Endometrial microvascular endothelial cells (primary cell): ENCODE data around the gene BBOF1. TPM values are rescaled to one million over a fixed set of nuclear protein-coding genes. Genes with fewer than 3 reads are reported as not detected.

Source experiments
- in situ Hi-C: cut with HindIII; loops from 2 replicates; pipeline ENCODE4 v1.10.0; 2017; ENCODE audit warnings: low sequenced_read_pairs, low pct_unique_long_range_greater_than_20kb; ENCODE audit errors: inconsistent ontology term
- total RNA-seq: library from RNA; depleted of rRNA; stranded (reverse); fragments of >200 nt; gene quantifications from one replicate; pipeline ENCODE4 v1.2.3, GENCODE V29; 2015; ENCODE audit errors: inconsistent ontology term

Gene BBOF1
- total RNA-seq, 1 donor from 2014 or later: 0.19 TPM

DNA sequence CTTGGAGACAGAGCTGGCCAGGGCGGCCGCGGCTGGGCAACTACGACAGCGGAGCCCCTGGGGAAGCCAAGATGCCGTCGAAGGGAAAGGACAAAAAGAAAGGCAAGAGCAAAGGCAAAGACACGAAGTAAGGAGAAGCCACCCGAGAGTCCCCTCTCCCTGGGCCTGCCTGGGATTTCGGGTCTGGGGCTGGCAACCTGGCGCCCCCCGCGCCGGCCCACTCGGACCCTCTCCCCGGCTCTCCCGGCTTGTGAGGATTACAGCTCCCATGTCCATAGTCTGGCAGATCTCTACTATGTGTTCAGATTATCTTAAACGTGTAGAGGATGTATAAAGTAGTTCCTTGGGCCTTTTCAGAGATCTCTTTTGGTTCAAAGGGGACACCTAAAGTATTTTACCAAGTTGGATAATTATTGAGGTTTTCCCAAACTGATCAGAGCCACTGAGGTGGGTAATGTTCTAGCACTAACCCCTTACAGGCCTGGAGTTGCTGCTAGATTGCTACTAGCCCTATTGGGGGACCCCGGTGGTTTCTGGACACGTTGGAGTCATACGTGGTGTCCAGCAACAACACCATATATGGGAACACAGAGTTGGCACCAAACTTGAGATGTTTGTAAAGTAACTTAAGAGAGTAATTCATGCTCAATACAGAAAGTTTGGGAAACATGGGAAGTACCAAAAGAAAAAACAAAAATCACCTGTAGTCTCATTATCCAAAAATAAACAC, 424 bp downstream of the BBOF1 start:
- in situ Hi-C loops: no loop called here

DNA sequence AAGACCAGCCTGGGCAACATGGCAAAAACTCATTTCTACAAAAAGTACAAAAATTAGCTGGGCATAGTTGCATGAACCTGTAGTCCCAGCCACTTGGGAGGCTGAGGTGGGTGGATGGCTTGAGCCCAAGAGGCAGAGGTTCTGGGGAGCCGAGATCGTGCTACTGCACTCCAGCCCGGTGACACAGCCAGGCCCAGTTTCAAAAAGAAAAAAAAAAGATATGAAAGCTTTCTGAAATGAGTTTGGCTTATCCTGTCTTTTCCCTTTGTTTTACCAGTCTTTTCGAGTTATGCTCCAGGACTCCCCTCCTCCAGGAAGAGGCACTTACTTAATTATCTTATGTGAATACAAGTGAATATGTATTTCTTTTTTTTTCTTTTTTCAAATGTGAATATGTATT, 3.2 kb downstream of the BBOF1 start:
- in situ Hi-C loops: no loop called here

DNA sequence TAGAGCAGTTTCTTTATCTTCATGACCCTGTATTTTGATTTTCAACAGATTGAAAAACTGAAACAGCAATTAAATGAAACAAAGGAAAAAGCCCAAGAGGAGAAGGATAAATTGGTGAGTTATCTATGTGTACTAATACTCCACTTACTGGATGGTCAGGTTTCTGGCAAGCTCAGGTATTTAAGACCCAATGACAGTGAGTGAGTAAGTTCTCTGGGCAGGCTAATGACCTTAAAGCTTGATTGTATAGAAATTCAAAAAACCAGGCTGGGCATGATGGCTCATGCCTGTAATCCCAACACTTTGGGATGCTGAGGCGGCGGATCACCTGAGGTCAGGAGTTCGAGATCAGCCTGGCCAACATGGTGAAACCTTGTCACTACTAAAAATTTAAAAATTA, 10.0 kb downstream of the BBOF1 start:
- in situ Hi-C loops: no loop called here

DNA sequence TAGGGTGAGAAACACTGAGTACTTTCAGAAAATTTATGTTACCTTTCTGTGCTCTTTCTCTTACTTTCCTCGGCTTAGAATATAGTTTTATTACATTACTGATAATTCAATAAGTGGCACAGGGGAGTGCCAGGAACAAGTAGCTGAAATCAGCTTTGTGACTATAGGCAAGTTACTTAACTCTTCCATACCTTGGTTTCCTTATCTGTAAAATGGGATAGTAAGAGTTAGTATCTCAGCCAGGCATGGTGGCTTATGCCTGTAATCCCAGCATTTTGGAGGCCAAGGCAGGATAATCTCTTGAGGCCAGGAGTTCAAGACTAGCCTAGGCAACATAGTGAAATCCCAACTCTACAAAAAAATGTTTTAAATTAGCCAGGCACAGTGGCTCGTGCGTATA, 15.4 kb downstream of the BBOF1 start:
- in situ Hi-C loops: no loop called here

DNA sequence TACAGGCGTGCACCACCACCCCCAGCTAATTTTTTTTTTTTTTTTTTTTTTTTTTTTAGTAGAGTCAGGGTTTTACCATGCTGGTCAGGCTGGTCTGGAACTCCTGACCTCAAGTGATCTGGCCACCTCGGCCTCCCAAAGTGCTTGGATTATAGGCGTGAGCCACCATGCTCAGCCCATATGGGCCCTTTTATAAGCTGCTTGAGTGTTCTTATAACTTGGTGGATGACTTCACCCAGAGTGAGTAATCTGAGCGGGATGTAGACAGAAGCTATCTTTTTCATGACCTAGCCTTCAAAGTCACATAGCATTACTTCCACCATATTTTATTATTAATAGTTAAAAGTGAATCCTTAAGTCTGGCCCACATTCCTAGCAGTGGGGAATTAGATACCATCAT, 16.4 kb downstream of the BBOF1 start:
- in situ Hi-C loops: no loop called here

DNA sequence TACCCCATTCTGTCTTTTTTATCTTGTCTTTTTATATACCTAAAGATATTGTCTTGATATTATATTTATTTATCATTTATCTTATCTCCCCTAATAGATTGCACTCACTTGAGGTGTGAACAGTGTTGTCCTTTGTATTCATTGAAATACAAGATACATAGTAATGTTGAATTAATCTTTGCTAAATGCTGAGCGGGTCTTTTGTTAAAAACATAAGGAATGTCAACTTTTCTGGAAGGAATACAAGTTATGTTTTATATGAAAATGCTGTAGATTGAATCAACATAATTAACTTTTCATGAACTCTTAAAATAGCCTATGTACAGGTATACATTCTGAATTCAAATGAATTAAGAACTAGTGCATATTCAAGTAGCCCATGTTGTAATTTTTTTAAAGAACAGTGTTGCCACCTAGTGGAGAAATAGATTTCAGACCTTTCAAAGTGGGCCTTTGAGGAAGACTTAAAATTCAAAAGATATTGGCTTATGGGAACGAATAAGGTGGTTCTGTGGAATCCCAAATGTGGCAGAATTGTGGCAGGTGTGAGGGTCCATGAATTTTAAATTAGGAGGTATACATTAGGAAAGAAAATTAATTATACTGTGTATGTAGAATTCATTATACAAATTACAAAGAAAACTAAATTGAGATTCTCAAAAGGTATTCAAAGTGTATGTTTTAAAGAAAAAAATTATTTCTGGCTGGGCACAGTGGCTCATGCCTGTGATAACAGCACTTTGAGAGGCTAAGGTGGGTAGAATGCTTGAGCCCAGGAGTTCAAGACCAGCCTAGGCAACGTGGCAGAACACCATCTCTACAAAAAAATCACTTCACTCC, 19.1 kb downstream of the BBOF1 start:
- in situ Hi-C loops: no loop called here

- in situ Hi-C loops: no loop called here
Measured at GRCh38 chr14:74042296-74042695, 23.1 kb downstream of the BBOF1 start.

DNA sequence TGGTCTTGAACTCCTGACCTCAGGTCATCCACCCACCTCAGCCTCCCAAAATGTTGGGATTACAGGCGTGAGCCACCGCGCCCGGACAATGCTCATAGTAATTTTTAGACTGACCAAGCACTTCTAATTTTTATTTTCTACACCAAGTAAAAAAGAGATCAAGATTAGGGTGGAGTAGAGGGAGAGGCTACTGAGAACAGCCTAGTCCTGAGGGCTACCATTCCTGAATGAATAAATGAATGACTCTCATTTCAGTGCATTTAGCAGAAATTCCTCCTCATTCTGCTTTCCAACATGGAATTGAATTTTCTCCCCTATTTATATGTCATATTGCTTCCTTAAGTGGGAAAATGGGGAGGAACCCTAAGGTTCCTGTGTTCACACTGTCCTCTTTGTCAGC, 26.4 kb downstream of the BBOF1 start:
- in situ Hi-C loops: no loop called here

DNA sequence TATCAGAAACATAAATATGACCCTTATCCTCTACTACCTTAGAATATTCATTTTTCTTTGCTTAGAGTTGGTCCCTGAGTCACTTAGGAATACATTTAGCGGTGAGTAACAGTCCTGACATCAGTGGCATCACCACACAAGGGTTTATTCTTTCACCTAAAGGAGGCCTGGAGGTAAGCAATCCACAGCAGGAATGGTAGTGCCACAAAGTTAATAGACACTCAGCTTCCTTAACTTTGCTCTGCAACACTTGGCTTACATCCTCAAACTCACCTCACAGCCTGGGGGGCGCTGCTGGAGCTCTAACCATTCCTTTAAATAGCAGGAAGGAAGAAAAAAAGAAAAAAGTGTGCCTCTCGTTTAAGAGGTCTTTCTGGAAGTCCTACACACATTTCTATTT, 29.1 kb downstream of the BBOF1 start:
- in situ Hi-C loops: no loop called here

DNA sequence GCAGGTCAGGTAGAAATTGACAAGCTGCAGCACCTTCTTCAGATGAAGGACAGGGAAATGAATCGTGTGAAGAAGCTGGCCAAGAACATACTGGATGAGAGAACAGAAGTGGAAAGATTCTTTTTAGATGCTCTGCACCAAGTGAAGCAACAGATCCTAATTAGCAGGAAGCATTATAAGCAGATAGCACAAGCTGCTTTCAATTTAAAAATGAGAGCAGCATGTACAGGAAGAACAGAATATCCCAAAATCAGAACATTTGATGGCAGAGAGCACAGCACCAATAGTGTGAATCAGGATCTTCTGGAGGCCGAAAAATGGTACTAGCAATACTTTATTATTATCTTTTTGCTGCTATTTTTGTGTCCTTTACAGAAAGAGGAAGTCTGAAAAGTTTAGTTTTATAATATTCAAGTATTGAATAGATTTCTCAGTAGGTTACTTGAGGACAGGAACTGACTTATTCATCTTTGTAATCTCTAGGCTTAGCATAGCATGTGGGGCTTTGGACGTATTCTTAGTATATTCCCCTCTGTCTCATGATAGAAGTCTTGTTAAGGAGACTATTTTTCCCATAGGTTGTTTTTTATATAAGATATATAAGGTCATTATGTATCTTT, 30.8 kb downstream of the BBOF1 start:
- in situ Hi-C loops: no loop called here

GRCh38 chr14:74062809-74063150, 43.6 kb downstream of the BBOF1 start:
- in situ Hi-C loops: no loop called here

- in situ Hi-C loops: no loop called here
Measured at GRCh38 chr14:74064426-74064825, 45.3 kb downstream of the BBOF1 start.

GRCh38 chr14:74064883-74065282, 45.7 kb downstream of the BBOF1 start:
- in situ Hi-C loops: no loop called here

GRCh38 chr14:74065746-74066575, 46.8 kb downstream of the BBOF1 start:
- in situ Hi-C loops: no loop called here

GRCh38 chr14:74077401-74077800, 58.3 kb downstream of the BBOF1 start:
- in situ Hi-C loops: no loop called here

GRCh38 chr14:74080820-74081460, 61.8 kb downstream of the BBOF1 start:
- in situ Hi-C loops: no loop called here

GRCh38 chr14:74081491-74081890, 62.3 kb downstream of the BBOF1 start:
- in situ Hi-C loops: no loop called here

DNA sequence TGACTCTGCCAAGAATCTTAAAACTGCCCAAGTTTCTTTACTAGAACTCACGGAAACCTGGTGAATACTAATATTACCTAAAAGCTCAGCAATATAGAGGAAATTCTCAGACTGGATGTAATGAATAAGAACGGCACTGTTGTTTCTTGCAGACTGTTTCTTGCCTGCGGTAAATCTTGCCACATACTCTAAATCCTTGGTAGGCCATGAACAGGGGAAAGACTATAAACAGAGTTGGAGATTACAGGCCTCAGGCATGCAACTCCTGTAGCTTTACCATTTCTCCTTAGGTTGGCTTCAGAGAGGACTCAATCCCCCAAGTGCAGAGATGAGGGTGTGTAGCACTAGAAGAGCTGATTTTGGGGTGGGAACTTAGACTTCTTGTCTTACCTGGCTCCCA, 64.0 kb downstream of the BBOF1 start:
- in situ Hi-C loops: no loop called here

DNA sequence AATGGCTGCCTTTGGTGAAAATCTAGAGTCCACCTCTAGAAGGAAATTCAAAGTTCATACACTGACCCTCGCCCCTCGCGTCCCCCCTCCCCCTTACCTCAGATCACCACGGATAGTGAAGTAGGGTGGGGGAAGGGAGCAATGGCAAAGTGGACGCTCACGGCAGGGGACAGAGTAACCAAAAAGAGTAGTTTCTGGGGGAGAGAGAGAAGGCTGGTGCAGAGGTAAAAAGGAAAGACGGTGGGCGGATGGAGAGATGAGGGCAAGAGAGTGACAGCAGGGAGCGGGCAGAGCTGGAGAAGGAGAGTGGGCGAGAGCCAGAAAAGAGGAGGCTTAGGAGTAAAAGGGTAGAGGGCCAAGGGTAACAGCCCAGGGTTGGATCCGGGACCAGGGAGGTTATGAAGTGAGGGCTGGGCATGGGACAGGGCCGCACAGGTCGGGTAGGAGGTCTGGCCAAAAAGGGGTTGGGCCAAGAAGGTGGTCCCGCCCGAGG, 64.7 kb downstream of the BBOF1 start:
- in situ Hi-C loops: no loop called here
